Astrocyte (in vitro differentiated cells and primary cell): ENCODE results near the gene BCL2L1.
A peak's percentile ranks its signal among the peaks of the same experiment; 100 is the strongest.

Experiments used
- CTCF ChIP-seq: IDR thresholded peaks from 2 replicates; pipeline ENCODE4 v1.5.1; 2011; ENCODE audit warnings: low read depth, mild to moderate bottlenecking, inconsistent platforms, low read length, moderate library complexity; ENCODE audit not compliant: insufficient read depth
- EZH2 ChIP-seq: IDR thresholded peaks from 2 replicates; pipeline ENCODE4 v1.6.1; 2012; ENCODE audit warnings: mild to moderate bottlenecking, low read length, inconsistent platforms; ENCODE audit not compliant: insufficient read depth

- TF ChIP-seq CTCF (peak; percentile 56), EZH2 (no peak)
These were observed at the start of gene BCL2L1 for GRCh38 chr20:31722257-31723068.
